ENCODE results near the gene LOXHD1.

Gene LOXHD1

GRCh38 chr18:46574743-46575115 lies 82.3 kb downstream of the LOXHD1 start:
- H3K27me3 ChIP-seq (ENCODE audit: insufficient read depth, low read length) = no peaks in the 10 kb centered on the region
- no peaks in the 10 kb centered on the region for H3K4me1 ChIP-seq (ENCODE audit: insufficient read depth, low read length)
- H3K9me3 ChIP-seq (ENCODE audit: insufficient read depth, low read depth, low read length) = no peaks in the 10 kb centered on the region
- no peak overlapping the region for H3K9ac ChIP-seq (ENCODE audit: low read depth, low read length)
- 80% methylated on average over 2 of the region's 2 CpGs for WGBS
- H3K27ac ChIP-seq (ENCODE audit: low read depth, low read length) = no peak overlapping the region
- H3K36me3 ChIP-seq (ENCODE audit: insufficient read depth, low read length) = no peaks in the 10 kb centered on the region
- no peak overlapping the region for H3K4me3 ChIP-seq (ENCODE audit: low read length)

- no peaks in the 10 kb centered on the region for H3K9me3 ChIP-seq (ENCODE audit: insufficient read depth, low read depth, low read length)
- H3K27me3 ChIP-seq (ENCODE audit: insufficient read depth, low read length) = no peaks in the 10 kb centered on the region
- WGBS = 100% methylated on average over 4 of the region's 4 CpGs
Observed at GRCh38 chr18:46574000-46574742, 82.8 kb downstream of the LOXHD1 start.

GRCh38 chr18:46573156-46573555 lies 83.9 kb downstream of the LOXHD1 start:
- Histone ChIP-seq H3K4me3 (ENCODE audit: low read length) (no peak overlapping the region), H3K36me3 (ENCODE audit: insufficient read depth, low read length) (no peaks in the 10 kb centered on the region), H3K9ac (ENCODE audit: low read depth, low read length) (no peak overlapping the region), H3K27ac (ENCODE audit: low read depth, low read length) (no peak overlapping the region), H3K9me3 (ENCODE audit: insufficient read depth, low read depth, low read length) (no peaks in the 10 kb centered on the region), H3K27me3 (ENCODE audit: insufficient read depth, low read length) (no peaks in the 10 kb centered on the region), H3K4me1 (ENCODE audit: insufficient read depth, low read length) (no peaks in the 10 kb centered on the region)
- WGBS = 95% methylated on average over 7 of the region's 7 CpGs

More at GRCh38 chr18:46574000-46574742, 82.8 kb downstream of the LOXHD1 start:
- Histone ChIP-seq H3K36me3 (ENCODE audit: insufficient read depth, low read length) (no peaks in the 10 kb centered on the region), H3K9ac (ENCODE audit: low read depth, low read length) (no peak overlapping the region), H3K4me3 (ENCODE audit: low read length) (no peak overlapping the region), H3K4me1 (ENCODE audit: insufficient read depth, low read length) (no peaks in the 10 kb centered on the region), H3K27ac (ENCODE audit: low read depth, low read length) (no peak overlapping the region)

GRCh38 chr18:46571756-46572155 lies 85.3 kb downstream of the LOXHD1 start:
- Histone ChIP-seq H3K9me3 (ENCODE audit: insufficient read depth, low read depth, low read length) (no peaks in the 10 kb centered on the region), H3K36me3 (ENCODE audit: insufficient read depth, low read length) (no peaks in the 10 kb centered on the region)
- WGBS = 95% methylated on average over 6 of the region's 6 CpGs

GRCh38 chr18:46570666-46571065 lies 86.4 kb downstream of the LOXHD1 start:
- Histone ChIP-seq H3K27ac (ENCODE audit: low read depth, low read length) (no peak overlapping the region), H3K9me3 (ENCODE audit: insufficient read depth, low read depth, low read length) (no peaks in the 10 kb centered on the region), H3K27me3 (ENCODE audit: insufficient read depth, low read length) (no peaks in the 10 kb centered on the region), H3K4me1 (ENCODE audit: insufficient read depth, low read length) (no peaks in the 10 kb centered on the region), H3K9ac (ENCODE audit: low read depth, low read length) (no peak overlapping the region), H3K36me3 (ENCODE audit: insufficient read depth, low read length) (no peaks in the 10 kb centered on the region), H3K4me3 (ENCODE audit: low read length) (no peak overlapping the region)
- 85% methylated on average over 6 of the region's 6 CpGs for WGBS

More at GRCh38 chr18:46571756-46572155, 85.3 kb downstream of the LOXHD1 start:
- H3K27me3 ChIP-seq (ENCODE audit: insufficient read depth, low read length) = no peaks in the 10 kb centered on the region
- H3K4me1 ChIP-seq (ENCODE audit: insufficient read depth, low read length) = no peaks in the 10 kb centered on the region
- H3K27ac ChIP-seq (ENCODE audit: low read depth, low read length) = no peak overlapping the region
- no peak overlapping the region for H3K9ac ChIP-seq (ENCODE audit: low read depth, low read length)
- no peak overlapping the region for H3K4me3 ChIP-seq (ENCODE audit: low read length)

GRCh38 chr18:46570134-46570533 lies 86.9 kb downstream of the LOXHD1 start:
- Histone ChIP-seq H3K4me1 (ENCODE audit: insufficient read depth, low read length) (no peaks in the 10 kb centered on the region), H3K9me3 (ENCODE audit: insufficient read depth, low read depth, low read length) (no peaks in the 10 kb centered on the region), H3K27ac (ENCODE audit: low read depth, low read length) (no peak overlapping the region), H3K27me3 (ENCODE audit: insufficient read depth, low read length) (no peaks in the 10 kb centered on the region), H3K4me3 (ENCODE audit: low read length) (no peak overlapping the region), H3K36me3 (ENCODE audit: insufficient read depth, low read length) (no peaks in the 10 kb centered on the region), H3K9ac (ENCODE audit: low read depth, low read length) (no peak overlapping the region)
- WGBS = 88% methylated on average over 5 of the region's 5 CpGs

- Histone ChIP-seq H3K9ac (ENCODE audit: low read depth, low read length) (no peak overlapping the region), H3K9me3 (ENCODE audit: insufficient read depth, low read depth, low read length) (no peaks in the 10 kb centered on the region), H3K36me3 (ENCODE audit: insufficient read depth, low read length) (no peaks in the 10 kb centered on the region), H3K4me3 (ENCODE audit: low read length) (no peak overlapping the region), H3K27me3 (ENCODE audit: insufficient read depth, low read length) (no peaks in the 10 kb centered on the region), H3K4me1 (ENCODE audit: insufficient read depth, low read length) (no peaks in the 10 kb centered on the region), H3K27ac (ENCODE audit: low read depth, low read length) (no peak overlapping the region)
- 87% methylated on average over 7 of the region's 7 CpGs for WGBS
Observed at GRCh38 chr18:46569211-46569610, 87.8 kb downstream of the LOXHD1 start.

GRCh38 chr18:46567196-46567595 lies 89.8 kb downstream of the LOXHD1 start:
- H3K27ac ChIP-seq (ENCODE audit: low read depth, low read length) = no peak overlapping the region
- no peaks in the 10 kb centered on the region for H3K36me3 ChIP-seq (ENCODE audit: insufficient read depth, low read length)
- 84% methylated on average over 2 of the region's 2 CpGs for WGBS
- H3K27me3 ChIP-seq (ENCODE audit: insufficient read depth, low read length) = no peaks in the 10 kb centered on the region
- no peak overlapping the region for H3K4me3 ChIP-seq (ENCODE audit: low read length)
- H3K4me1 ChIP-seq (ENCODE audit: insufficient read depth, low read length) = peaks cover 11% of the 10 kb centered on the region; the same call in 1 of the 2 replicates
- no peak overlapping the region for H3K9ac ChIP-seq (ENCODE audit: low read depth, low read length)
- no peaks in the 10 kb centered on the region for H3K9me3 ChIP-seq (ENCODE audit: insufficient read depth, low read depth, low read length)

- H3K9me3 ChIP-seq (ENCODE audit: insufficient read depth, low read depth, low read length) = no peaks in the 10 kb centered on the region
- H3K36me3 ChIP-seq (ENCODE audit: insufficient read depth, low read length) = no peaks in the 10 kb centered on the region
- H3K27me3 ChIP-seq (ENCODE audit: insufficient read depth, low read length) = no peaks in the 10 kb centered on the region
- WGBS = 88% methylated on average over 10 of the region's 10 CpGs
- peaks cover 11% of the 10 kb centered on the region; the same call in 1 of the 2 replicates for H3K4me1 ChIP-seq (ENCODE audit: insufficient read depth, low read length)
- no peak overlapping the region for H3K4me3 ChIP-seq (ENCODE audit: low read length)
- H3K9ac ChIP-seq (ENCODE audit: low read depth, low read length) = no peak overlapping the region
- H3K27ac ChIP-seq (ENCODE audit: low read depth, low read length) = no peak overlapping the region
Observed at GRCh38 chr18:46566111-46566510, 90.9 kb downstream of the LOXHD1 start.

- Histone ChIP-seq H3K9me3 (ENCODE audit: insufficient read depth, low read depth, low read length) (no peaks in the 10 kb centered on the region), H3K9ac (ENCODE audit: low read depth, low read length) (no peak overlapping the region), H3K27ac (ENCODE audit: low read depth, low read length) (no peak overlapping the region), H3K36me3 (ENCODE audit: insufficient read depth, low read length) (no peaks in the 10 kb centered on the region), H3K27me3 (ENCODE audit: insufficient read depth, low read length) (no peaks in the 10 kb centered on the region), H3K4me1 (ENCODE audit: insufficient read depth, low read length) (peaks cover 11% of the 10 kb centered on the region; the same call in 1 of the 2 replicates), H3K4me3 (ENCODE audit: low read length) (no peak overlapping the region)
- WGBS = 85% methylated on average over 4 of the region's 5 CpGs
Observed at GRCh38 chr18:46565256-46565655, 91.8 kb downstream of the LOXHD1 start.

- Histone ChIP-seq H3K36me3 (ENCODE audit: insufficient read depth, low read length) (no peaks in the 10 kb centered on the region), H3K9me3 (ENCODE audit: insufficient read depth, low read depth, low read length) (no peaks in the 10 kb centered on the region), H3K27ac (ENCODE audit: low read depth, low read length) (no peak overlapping the region), H3K9ac (ENCODE audit: low read depth, low read length) (no peak overlapping the region), H3K27me3 (ENCODE audit: insufficient read depth, low read length) (no peaks in the 10 kb centered on the region), H3K4me1 (ENCODE audit: insufficient read depth, low read length) (peaks cover 11% of the 10 kb centered on the region; the same call in 1 of the 2 replicates), H3K4me3 (ENCODE audit: low read length) (no peak overlapping the region)
- WGBS = 36% methylated on average over 4 of the region's 4 CpGs
Observed at GRCh38 chr18:46563317-46563716, 93.7 kb downstream of the LOXHD1 start.

Data from HUES64 (cell line).